ENCODE measurements around the gene DCTN1.

DNA sequence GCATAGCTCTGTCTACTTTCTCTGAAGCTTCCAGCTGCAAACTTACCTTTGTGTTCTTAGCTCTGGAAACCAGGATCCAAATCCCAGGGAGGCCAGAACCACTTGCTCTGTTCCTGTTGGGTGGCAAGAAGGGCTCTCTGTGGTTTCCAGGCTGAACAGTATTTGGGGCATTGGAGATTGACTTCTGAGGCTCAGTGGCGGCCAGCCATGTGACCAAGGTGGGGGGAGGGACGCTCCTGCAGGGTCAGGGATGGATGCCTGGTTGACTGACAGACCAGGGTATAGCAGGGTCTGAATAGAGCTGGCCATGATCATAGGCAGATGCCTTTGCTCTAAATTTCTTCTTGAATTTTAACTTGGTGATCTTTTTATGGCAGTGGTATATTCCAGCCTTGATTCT is 52.0 kb downstream of the DCTN1 start:
- TF ChIP-seq ELF4 (IDR thresholded peaks at IDR 0.05) (no peak), PKNOX1 (IDR thresholded peaks at IDR 0.05) (no peak), HDGF (IDR thresholded peaks at IDR 0.05; ENCODE audit: borderline replicate concordance) (no peak), FOXK2 (IDR thresholded peaks at IDR 0.05) (no peak), BHLHE40 (IDR thresholded peaks at IDR 0.05; ENCODE audit: borderline replicate concordance) (no peak), SP1 (IDR thresholded peaks at IDR 0.05) (no peak), FOXA1 (IDR thresholded peaks at IDR 0.05) (no peak), SUZ12 (IDR thresholded peaks at IDR 0.05) (no peak), FOXM1 (IDR thresholded peaks at IDR 0.05; ENCODE audit: borderline replicate concordance) (no peak), ZNF384 (IDR thresholded peaks at IDR 0.05) (no peak), TARDBP (IDR thresholded peaks at IDR 0.05) (no peak), ARNT (IDR thresholded peaks at IDR 0.05) (no peak), NFRKB (IDR thresholded peaks at IDR 0.05) (no peak)
